Right renal cortex interstitium (tissue), 3 donors: ENCODE data around the gene FAM3B. TPM values are rescaled to one million over a fixed set of nuclear protein-coding genes. Genes with fewer than 3 reads are reported as not detected.

Experiments used
- DNase-seq, 3 donors: peaks; one replicate each; pipeline ENCODE4 v3.0.0-alpha.2; 2013; ENCODE audit warnings: low read depth in 3 of 3, low spot score in 2 of 3
- polyA plus RNA-seq, 3 donors: library from polyadenylated mRNA; unstranded; fragments of 120-200 nt; gene quantifications; one replicate each; pipeline ENCODE4 v1.2.1, GENCODE V29; 2013; ENCODE audit not compliant: insufficient read length in 3 of 3

FAM3B gene
- polyA plus RNA-seq, 3 donors: 18.9 to 26.3 (median 20.5) TPM

- no peak for DNase-seq
Measured at GRCh38 chr21:41317458-41317857, 857 bp downstream of the FAM3B start.

GRCh38 chr21:41318218-41318617 lies 1.6 kb downstream of the FAM3B start:
- DNase-seq: no peak

- DNase-seq: no peak
Measured at GRCh38 chr21:41319273-41319672, 2.7 kb downstream of the FAM3B start.

- no peak for DNase-seq
Measured at GRCh38 chr21:41321211-41321907, 4.8 kb downstream of the FAM3B start.

GRCh38 chr21:41321908-41322495 lies 5.4 kb downstream of the FAM3B start:
- DNase-seq: no peak

- no peak for DNase-seq
Measured at GRCh38 chr21:41322496-41323382, 6.1 kb downstream of the FAM3B start.

- DNase-seq: no peak
Measured at GRCh38 chr21:41325138-41325912, 8.7 kb downstream of the FAM3B start.

GRCh38 chr21:41326414-41327080 lies 9.9 kb downstream of the FAM3B start:
- DNase-seq: no peak

- no peak for DNase-seq
Measured at GRCh38 chr21:41327753-41328152, 11.2 kb downstream of the FAM3B start.

- DNase-seq: no peak
Measured at GRCh38 chr21:41328660-41329607, 12.3 kb downstream of the FAM3B start.

GRCh38 chr21:41333752-41334151 lies 17.2 kb downstream of the FAM3B start:
- DNase-seq: no peak

- no peak for DNase-seq
Measured at GRCh38 chr21:41337515-41337914, 20.9 kb downstream of the FAM3B start.

- no peak for DNase-seq
Measured at GRCh38 chr21:41338455-41338854, 21.9 kb downstream of the FAM3B start.

GRCh38 chr21:41342035-41342434 lies 25.4 kb downstream of the FAM3B start:
- DNase-seq: no peak

GRCh38 chr21:41344146-41344545 lies 27.5 kb downstream of the FAM3B start:
- DNase-seq: no peak

GRCh38 chr21:41345356-41345755 lies 28.8 kb downstream of the FAM3B start:
- no peak for DNase-seq

GRCh38 chr21:41345934-41346685 lies 29.5 kb downstream of the FAM3B start:
- DNase-seq: no peak

- DNase-seq: no peak
Measured at GRCh38 chr21:41346758-41347157, 30.2 kb downstream of the FAM3B start.
